ENCODE data around the gene TIGD3.

GRCh38 chr11:65311170-65311678 is 43.3 kb upstream of the TIGD3 start:
- TF ChIP-seq CTCF (IDR thresholded peaks at IDR 0.05) (no peak), POLR2A (IDR thresholded peaks at IDR 0.05) (no peak)

All from right lobe of liver (tissue), 4 donors.